GM13976 (cell line): ENCODE data around the gene GJB6.

ENCODE experiments used
- DNase-seq: peaks from one replicate; pipeline ENCODE4 v3.0.0; 2012; ENCODE audit warnings: low spot score
- CTCF ChIP-seq: IDR thresholded peaks from 2 replicates; pipeline ENCODE4 v1.5.1; 2012; ENCODE audit warnings: borderline replicate concordance, mild to moderate bottlenecking; ENCODE audit not compliant: insufficient read depth; ENCODE audit errors: extremely low read depth, missing control alignments, control extremely low read depth
- in situ Hi-C: fragments of 300-500 bp; cut with MboI; formaldehyde crosslinking; loops from one replicate; pipeline ENCODE4 v1.12.0; 2022; ENCODE audit warnings: low sequenced_read_pairs, mixed read lengths, inconsistent platforms; ENCODE audit not compliant: unreplicated experiment

GJB6 gene

GRCh38 chr13:20191311-20192157, 40.6 kb downstream of the GJB6 start:
- TF ChIP-seq CTCF, result no peak
- DNase-seq, result peak; percentile 47
- in situ Hi-C loops, result loop anchor here (10.0 to 25.0 kb wide), 4 partner anchors 303 to 721 kb away; partner anchors contain the start of genes IL17D and XPO4

- no peak for DNase-seq
These were observed 41.4 kb downstream of the GJB6 start for GRCh38 chr13:20190481-20191310.

GRCh38 chr13:20190076-20190475, 42.0 kb downstream of the GJB6 start:
- in situ Hi-C loops, result loop anchor here (10.0 to 25.0 kb wide), 4 partner anchors 305 to 722 kb away; partner anchors contain the start of genes IL17D and XPO4
- DNase-seq, result no peak
- no peak for TF ChIP-seq CTCF

More at GRCh38 chr13:20190481-20191310, 41.4 kb downstream of the GJB6 start:
- TF ChIP-seq CTCF, result no peak
- in situ Hi-C loops, result loop anchor here (10.0 to 25.0 kb wide), 4 partner anchors 304 to 722 kb away; partner anchors contain the start of genes IL17D and XPO4

- no peak for DNase-seq
- no peak for TF ChIP-seq CTCF
- in situ Hi-C loops, result loop anchor here (25.0 kb wide), 3 partner anchors 523 to 723 kb away; partner anchors contain the start of genes IL17D and XPO4
These were observed 43.2 kb downstream of the GJB6 start for GRCh38 chr13:20188667-20189553.

GRCh38 chr13:20186771-20187170, 45.3 kb downstream of the GJB6 start:
- TF ChIP-seq CTCF, result no peak
- in situ Hi-C loops, result loop anchor here (25.0 kb wide), 3 partner anchors 526 to 726 kb away; partner anchors contain the start of genes IL17D and XPO4

More at GRCh38 chr13:20186771-20187170, 45.3 kb downstream of the GJB6 start:
- no peak for DNase-seq
